ENCODE data around the gene LLGL1.

The LLGL1 gene

DNA sequence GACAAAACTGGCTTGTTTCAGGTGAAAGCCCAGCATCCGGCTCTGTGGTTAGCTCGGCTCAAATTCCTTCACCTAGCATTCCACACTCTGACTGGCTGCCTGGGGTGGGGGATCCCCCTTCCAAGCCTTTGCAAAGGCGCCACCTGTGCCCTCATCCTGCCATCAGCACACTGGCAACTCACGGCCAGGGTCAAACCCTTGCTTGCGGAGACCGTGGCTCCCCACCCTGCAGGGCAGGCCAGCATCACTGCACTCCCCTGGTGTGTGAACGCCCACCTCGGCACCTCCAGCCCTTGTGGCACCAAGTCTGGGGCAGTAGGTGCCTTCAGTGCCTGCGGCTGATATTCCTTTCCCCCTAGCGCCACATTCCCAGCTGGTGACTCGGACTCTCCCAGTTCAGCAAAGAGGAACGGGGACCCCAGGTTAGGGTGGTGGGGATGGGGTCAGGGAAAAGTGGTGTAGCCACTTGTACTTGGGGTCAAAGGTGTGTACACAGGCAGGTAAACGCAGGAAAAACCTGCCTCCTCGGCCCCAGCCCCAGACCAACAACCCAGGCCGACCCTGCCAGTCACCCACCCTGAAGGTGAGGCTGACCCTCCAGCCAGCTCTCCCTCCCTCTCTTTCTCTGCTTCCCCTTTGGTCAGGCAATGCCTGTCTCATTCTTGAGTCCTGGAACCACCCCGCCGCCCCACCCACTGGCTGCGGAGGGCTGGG is 32.0 kb downstream of the LLGL1 start:
- no peak for TF ChIP-seq CTCF (IDR thresholded peaks at IDR 0.05; ENCODE audit: unreplicated experiment in 3 of 3)
- H3K4me3 Mint-ChIP-seq = peak overlapping the region; percentile 93 to 97 (median 94)
- peaks cover 18% of the 10 kb centered on the region for H3K4me1 Mint-ChIP-seq
- peaks cover 8% of the 10 kb centered on the region for H3K36me3 Mint-ChIP-seq (ENCODE audit: low read depth)
- H3K27me3 Mint-ChIP-seq (ENCODE audit: low read depth) = no peaks in the 10 kb centered on the region
- H3K9me3 Mint-ChIP-seq = no peaks in the 10 kb centered on the region
- peak overlapping the region; percentile 49 to 95 (median 89) for H3K27ac Mint-ChIP-seq

GRCh38 chr17:18257982-18258355 is 32.5 kb downstream of the LLGL1 start:
- H3K4me1 Mint-ChIP-seq = peaks cover 18% of the 10 kb centered on the region
- peak overlapping the region; percentile 93 to 97 (median 94) for H3K4me3 Mint-ChIP-seq
- no peak for TF ChIP-seq CTCF (IDR thresholded peaks at IDR 0.05; ENCODE audit: unreplicated experiment in 3 of 3)
- H3K27me3 Mint-ChIP-seq (ENCODE audit: low read depth) = no peaks in the 10 kb centered on the region
- peak overlapping the region; percentile 49 to 95 (median 89) for H3K27ac Mint-ChIP-seq
- H3K9me3 Mint-ChIP-seq = no peaks in the 10 kb centered on the region
- H3K36me3 Mint-ChIP-seq (ENCODE audit: low read depth) = peaks cover 8% of the 10 kb centered on the region

GRCh38 chr17:18258356-18259038 is 33.1 kb downstream of the LLGL1 start, which contains the start of gene FLII:
TSS of gene FLII (minus strand) at chr17:18258738. CDS start at chr17:18258690, 48 bp downstream.
- Mint-ChIP-seq H3K4me1 (peaks cover 18% of the 10 kb centered on the region), H3K27ac (peak within 1 kb of the TSS; percentile 70 to 95 (median 89)), H3K4me3 (peak within 1 kb of the TSS; percentile 93 to 97 (median 94)), H3K9me3 (no peaks in the 10 kb centered on the region), H3K27me3 (ENCODE audit: low read depth) (no peaks in the 10 kb centered on the region), H3K36me3 (ENCODE audit: low read depth) (peaks cover 10% of the 10 kb centered on the region)
- TF ChIP-seq CTCF (IDR thresholded peaks at IDR 0.05; ENCODE audit: unreplicated experiment in 3 of 3) = no peak

- H3K36me3 Mint-ChIP-seq (ENCODE audit: low read depth) = peaks cover 8% of the 10 kb centered on the region
- no peaks in the 10 kb centered on the region for H3K27me3 Mint-ChIP-seq (ENCODE audit: low read depth)
- peak overlapping the region; percentile 70 to 88 (median 87) for H3K27ac Mint-ChIP-seq
- no peaks in the 10 kb centered on the region for H3K9me3 Mint-ChIP-seq
- TF ChIP-seq CTCF (IDR thresholded peaks at IDR 0.05; ENCODE audit: unreplicated experiment in 3 of 3) = no peak
- H3K4me1 Mint-ChIP-seq = peaks cover 18% of the 10 kb centered on the region
- H3K4me3 Mint-ChIP-seq = peak overlapping the region; percentile 83 to 89 (median 88)
These were observed 34.3 kb downstream of the LLGL1 start for GRCh38 chr17:18259621-18260331.

DNA sequence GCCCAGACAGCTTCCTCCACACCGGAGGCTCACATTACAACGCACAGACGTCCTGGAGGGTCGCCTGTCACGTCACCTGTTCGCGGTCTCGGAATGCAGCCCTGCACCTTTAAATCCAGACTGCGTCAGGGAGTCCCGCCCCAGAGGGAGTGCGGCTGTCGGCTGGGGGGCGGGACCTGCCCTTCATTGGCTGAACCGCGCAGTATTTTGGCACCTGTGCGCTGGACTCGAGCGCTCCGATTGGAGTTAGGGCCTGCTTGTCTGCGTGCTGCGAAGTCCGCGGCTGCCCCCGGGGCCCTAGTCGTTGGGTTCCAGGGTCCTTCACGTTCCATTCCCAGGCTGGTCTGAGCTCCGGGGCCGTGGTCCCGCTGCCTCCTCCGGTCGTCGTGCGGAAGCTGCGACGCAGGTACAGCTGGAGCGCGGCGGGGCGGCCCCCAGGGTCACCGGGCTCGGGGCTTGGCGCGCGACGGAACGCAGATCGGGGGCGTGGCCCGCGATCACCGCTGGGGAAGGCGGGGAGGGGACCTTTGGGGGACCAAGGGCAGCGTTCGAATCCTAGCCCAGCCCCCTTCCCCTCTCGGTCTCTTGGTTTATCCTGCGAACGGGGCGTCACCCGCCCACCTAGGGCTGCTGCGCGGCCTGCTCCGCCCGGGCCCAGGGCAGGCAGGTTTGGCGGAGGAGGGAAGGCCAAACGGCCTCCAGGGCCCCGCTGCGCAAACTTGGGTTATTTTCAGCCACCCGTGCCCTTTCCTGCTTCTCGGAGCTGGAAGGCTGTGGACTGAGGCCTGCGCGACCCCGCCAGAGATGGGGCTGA is 35.1 kb downstream of the LLGL1 start, which contains the start of gene MIEF2:
Gene MIEF2 (plus strand): TSS at position 331 of the 814 bp plus-strand sequence. CDS start 2,059 bp downstream, outside the sequence.
- Mint-ChIP-seq H3K27ac (peak within 1 kb of the TSS; percentile 70 to 88 (median 87)), H3K4me3 (peak within 1 kb of the TSS; percentile 83 to 89 (median 88)), H3K9me3 (no peaks in the 10 kb centered on the region), H3K27me3 (ENCODE audit: low read depth) (no peaks in the 10 kb centered on the region), H3K36me3 (ENCODE audit: low read depth) (peaks cover 5% of the 10 kb centered on the region), H3K4me1 (peaks cover 18% of the 10 kb centered on the region)
- TF ChIP-seq CTCF (IDR thresholded peaks at IDR 0.05; ENCODE audit: unreplicated experiment in 3 of 3) = no peak

Data from nephron (organoid).